A673 (cell line): ENCODE data around the gene ACVRL1. TPM values are rescaled to one million over a fixed set of nuclear protein-coding genes. Genes with fewer than 3 reads are reported as not detected.

Experiments
- BruUV-seq: library from RNA; stranded (reverse); fragments of 400-500 nt; replicated peaks from 2 replicates; lab custom pipeline; 2021; lab: Mats Ljungman, UMichigan
- CTCF ChIA-PET: fragments of 300-600 bp; sonication (Branson Sonifier 250); formaldehyde crosslinking; loops from one replicate; lab custom pipeline; 2022; ENCODE audit warnings: antibody characterized with exemption; lab: Charles Lee
- POLR2A ChIA-PET: fragments of 300-600 bp; sonication (Branson Sonifier 250); formaldehyde crosslinking; loops from one replicate; lab custom pipeline; 2022; ENCODE audit warnings: antibody characterized with exemption; ENCODE audit not compliant: low non-redundant PET; lab: Charles Lee
- DNase-seq: peaks from one replicate; pipeline ENCODE4 v3.0.0-alpha.2; 2015; ENCODE audit warnings: low spot score
- H3K27ac ChIP-seq: fragments of 200-600 bp; sonication (generic); 2 replicates; pipeline ENCODE4 v1.5.1; 2016; ENCODE audit warnings: mixed run types, low read depth, mild to moderate bottlenecking, mixed read lengths, antibody characterized with exemption, low read length; ENCODE audit not compliant: poor library complexity, severe bottlenecking
- H3K27me3 ChIP-seq: fragments of 200-600 bp; sonication (generic); replicated peaks from 2 replicates; pipeline ENCODE4 v1.6.1; 2017; ENCODE audit warnings: mixed run types, low read depth, mild to moderate bottlenecking, mixed read lengths, antibody characterized with exemption, low read length; ENCODE audit not compliant: insufficient read depth, poor library complexity
- H3K36me3 ChIP-seq: fragments of 200-600 bp; sonication (generic); 2 replicates; pipeline ENCODE4 v1.6.1; 2016; ENCODE audit warnings: mixed run types, mild to moderate bottlenecking, mixed read lengths, antibody characterized with exemption, low read length; ENCODE audit not compliant: insufficient read depth, poor library complexity, severe bottlenecking
- H3K4me1 ChIP-seq: fragments of 200-600 bp; sonication (generic); 2 replicates; pipeline ENCODE4 v1.6.1; 2017; ENCODE audit warnings: mixed run types, mild to moderate bottlenecking, mixed read lengths, antibody characterized with exemption, low read length; ENCODE audit not compliant: insufficient read depth, poor library complexity, severe bottlenecking
- H3K4me3 ChIP-seq: fragments of 200-600 bp; sonication (generic); 2 replicates; pipeline ENCODE4 v1.5.1; 2016; ENCODE audit warnings: low read depth, mixed run types, mild to moderate bottlenecking, mixed read lengths, low read length; ENCODE audit not compliant: poor library complexity, severe bottlenecking
- H3K9me3 ChIP-seq: fragments of 200-600 bp; sonication (generic); 2 replicates; pipeline ENCODE4 v1.6.1; 2016; ENCODE audit warnings: mixed run types, low read depth, mild to moderate bottlenecking, mixed read lengths, antibody characterized with exemption, low read length; ENCODE audit not compliant: poor library complexity, severe bottlenecking
- EZH2 ChIP-seq: fragments of 200-600 bp; sonication (generic); IDR thresholded peaks from 2 replicates; pipeline ENCODE4 v1.6.1; 2017; ENCODE audit warnings: borderline replicate concordance, low read depth, mild to moderate bottlenecking, mixed read lengths, antibody characterized with exemption, low read length; ENCODE audit not compliant: poor library complexity, severe bottlenecking
- intact Hi-C: fragments of 100-400 bp; cut with micrococcal nuclease; formaldehyde crosslinking; loops from one replicate; pipeline ENCODE4 v1.10.0; 2022; ENCODE audit not compliant: unreplicated experiment
- total RNA-seq: library from RNA; stranded (reverse); gene quantifications from 2 replicates; pipeline ENCODE4 v1.2.3, GENCODE V29; 2021
- TF ChIP-seq, protein P1 (sequence below): fragments of 300-800, 200-600 bp; sonication (generic); conservative IDR thresholded peaks from 2 replicates; pipeline ENCODE4 v1.5.1; 2017; ENCODE audit warnings: low read depth, mild to moderate bottlenecking, antibody characterized with exemption, low read length, moderate library complexity, mixed read lengths

Gene ACVRL1
- total RNA-seq, 1 experiment from 2014 or later = 0.17 TPM

DNA sequence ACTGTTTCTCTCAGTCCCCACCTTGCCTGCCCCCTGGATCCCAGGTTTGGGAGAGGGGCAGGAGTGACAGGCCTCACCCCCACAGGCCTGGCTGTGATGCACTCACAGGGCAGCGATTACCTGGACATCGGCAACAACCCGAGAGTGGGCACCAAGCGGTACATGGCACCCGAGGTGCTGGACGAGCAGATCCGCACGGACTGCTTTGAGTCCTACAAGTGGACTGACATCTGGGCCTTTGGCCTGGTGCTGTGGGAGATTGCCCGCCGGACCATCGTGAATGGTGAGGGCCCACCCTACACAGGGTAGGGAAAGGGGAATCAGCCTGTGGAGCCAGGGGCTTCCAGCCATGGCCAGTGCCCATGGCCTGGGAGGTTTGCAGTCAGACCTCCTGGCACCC is 8.6 kb downstream of the ACVRL1 start:
- H3K4me3 ChIP-seq = no peak overlapping the region
- no peak for TF ChIP-seq EZH2
- TF ChIP-seq, protein P1, sequence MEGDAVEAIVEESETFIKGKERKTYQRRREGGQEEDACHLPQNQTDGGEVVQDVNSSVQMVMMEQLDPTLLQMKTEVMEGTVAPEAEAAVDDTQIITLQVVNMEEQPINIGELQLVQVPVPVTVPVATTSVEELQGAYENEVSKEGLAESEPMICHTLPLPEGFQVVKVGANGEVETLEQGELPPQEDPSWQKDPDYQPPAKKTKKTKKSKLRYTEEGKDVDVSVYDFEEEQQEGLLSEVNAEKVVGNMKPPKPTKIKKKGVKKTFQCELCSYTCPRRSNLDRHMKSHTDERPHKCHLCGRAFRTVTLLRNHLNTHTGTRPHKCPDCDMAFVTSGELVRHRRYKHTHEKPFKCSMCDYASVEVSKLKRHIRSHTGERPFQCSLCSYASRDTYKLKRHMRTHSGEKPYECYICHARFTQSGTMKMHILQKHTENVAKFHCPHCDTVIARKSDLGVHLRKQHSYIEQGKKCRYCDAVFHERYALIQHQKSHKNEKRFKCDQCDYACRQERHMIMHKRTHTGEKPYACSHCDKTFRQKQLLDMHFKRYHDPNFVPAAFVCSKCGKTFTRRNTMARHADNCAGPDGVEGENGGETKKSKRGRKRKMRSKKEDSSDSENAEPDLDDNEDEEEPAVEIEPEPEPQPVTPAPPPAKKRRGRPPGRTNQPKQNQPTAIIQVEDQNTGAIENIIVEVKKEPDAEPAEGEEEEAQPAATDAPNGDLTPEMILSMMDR = no peak
- no peak overlapping the region for H3K27ac ChIP-seq
- H3K27me3 ChIP-seq = no peaks in the 10 kb centered on the region
- ChIA-PET POLR2A (no interaction called here), CTCF (no interaction called here)
- peaks cover 6% of the 10 kb centered on the region for H3K4me1 ChIP-seq
- H3K9me3 ChIP-seq = no peaks in the 10 kb centered on the region
- intact Hi-C loops = no loop called here
- BruUV-seq = no TSS peak
- H3K36me3 ChIP-seq = no peaks in the 10 kb centered on the region
- DNase-seq = no peak

DNA sequence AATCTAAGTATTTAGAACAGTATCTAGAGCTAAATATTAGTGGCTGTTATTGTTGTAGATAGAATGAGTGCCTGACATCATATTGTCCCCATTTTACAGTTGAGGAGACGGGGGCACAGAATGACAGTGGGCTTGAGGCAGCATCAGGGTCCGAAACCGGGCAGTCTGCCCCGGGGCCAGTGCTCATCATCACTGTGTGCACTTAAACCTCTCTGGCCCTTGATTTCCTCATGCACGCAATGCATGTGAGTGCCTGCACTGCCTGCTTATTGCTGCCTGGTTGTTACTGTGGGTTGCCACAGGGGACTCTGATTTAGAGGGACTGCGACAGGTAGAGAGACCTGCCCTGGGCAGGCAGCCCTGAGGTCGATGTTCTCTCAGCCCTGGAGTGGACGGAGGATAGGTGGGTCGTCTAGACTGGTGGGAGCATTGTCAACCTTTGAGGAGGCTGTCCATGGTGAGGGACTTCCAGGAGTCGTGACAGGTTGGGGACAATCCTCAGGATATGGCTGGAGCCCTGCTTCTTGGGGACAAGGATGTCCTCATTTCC is 9.8 kb downstream of the ACVRL1 start:
- peaks cover 3% of the 10 kb centered on the region for H3K4me1 ChIP-seq
- intact Hi-C loops = no loop called here
- ChIA-PET CTCF (no interaction called here), POLR2A (no interaction called here)
- H3K9me3 ChIP-seq = no peaks in the 10 kb centered on the region
- H3K27ac ChIP-seq = no peak overlapping the region
- no peak for TF ChIP-seq EZH2
- TF ChIP-seq, protein P1 = no peak
- no TSS peak for BruUV-seq
- DNase-seq = no peak
- no peaks in the 10 kb centered on the region for H3K27me3 ChIP-seq
- H3K4me3 ChIP-seq = no peak overlapping the region
- no peaks in the 10 kb centered on the region for H3K36me3 ChIP-seq

DNA sequence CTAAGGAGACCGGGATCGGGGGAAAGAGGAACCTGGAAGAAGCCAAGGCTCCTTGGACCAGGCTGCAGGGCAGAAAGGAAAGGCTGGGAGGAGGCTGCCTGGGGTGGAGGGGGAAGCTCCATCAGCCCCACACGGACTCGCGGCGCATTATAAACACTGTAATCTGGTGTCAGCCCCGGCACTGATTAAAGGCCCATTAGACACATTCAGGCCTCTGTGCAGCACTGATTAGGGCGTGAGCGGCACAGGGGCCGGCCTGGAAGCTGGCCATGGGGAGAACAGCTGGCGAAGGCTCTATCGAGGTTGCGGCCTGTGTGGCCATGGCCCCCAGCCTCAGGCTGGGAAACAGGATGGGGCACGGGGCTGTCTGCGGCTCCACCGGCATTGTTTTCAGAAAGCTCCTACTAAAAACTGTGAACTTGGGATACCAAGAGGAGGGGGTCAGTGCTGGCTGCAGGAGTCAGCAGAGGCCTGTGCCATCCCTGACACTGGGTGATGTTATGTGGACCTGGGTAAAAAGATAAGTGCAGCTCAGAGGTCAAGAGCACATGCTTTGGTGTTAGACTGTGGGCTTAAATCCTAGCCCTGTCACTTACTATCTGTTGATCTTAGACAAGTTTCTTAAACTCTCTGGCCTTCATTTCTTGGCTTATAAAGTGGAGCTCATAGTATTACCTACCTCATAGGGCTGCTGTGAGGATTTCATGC is 10.6 kb downstream of the ACVRL1 start:
- no peak for TF ChIP-seq EZH2
- TF ChIP-seq, protein P1 = no peak
- intact Hi-C loops = no loop called here
- no peaks in the 10 kb centered on the region for H3K9me3 ChIP-seq
- CTCF ChIA-PET = no interaction called here
- no peak overlapping the region for H3K27ac ChIP-seq
- no TSS peak for BruUV-seq
- H3K4me3 ChIP-seq = no peak overlapping the region
- POLR2A ChIA-PET = no interaction called here
- no peak for DNase-seq
- H3K4me1 ChIP-seq = no peaks in the 10 kb centered on the region
- no peaks in the 10 kb centered on the region for H3K36me3 ChIP-seq
- no peaks in the 10 kb centered on the region for H3K27me3 ChIP-seq
